Neural cell (in vitro differentiated cells): ENCODE data around the gene UBL3.

Experiments used
- CTCF ChIP-seq: fragments of 450-650 bp; IDR thresholded peaks from 2 replicates; pipeline ENCODE4 v1.5.1; 2014; ENCODE audit warnings: antibody characterized with exemption, mild to moderate bottlenecking, moderate library complexity; ENCODE audit not compliant: poor library complexity, severe bottlenecking
- POLR2AphosphoS5 ChIP-seq: IDR thresholded peaks from 2 replicates; pipeline ENCODE4 v1.6.1; 2012
- RAD21 ChIP-seq: fragments of 450-650 bp; conservative IDR thresholded peaks from 2 replicates; pipeline ENCODE4 v1.6.1; 2014; ENCODE audit warnings: antibody characterized with exemption, mild to moderate bottlenecking, moderate library complexity
- TAF1 ChIP-seq: IDR thresholded peaks from 2 replicates; pipeline ENCODE4 v1.6.1; 2012; ENCODE audit warnings: low read depth

GRCh38 chr13:29875646-29876045, 25.2 kb upstream of the UBL3 start:
- TF ChIP-seq CTCF (no peak), TAF1 (no peak), RAD21 (no peak), POLR2AphosphoS5 (no peak)
